ENCODE results near the gene ATP11C.
"Not testable (repeated sequence)": the region's sequence is repeated elsewhere in the genome, so short reads cannot be mapped to it uniquely, and the experiment has no call there.

DNA sequence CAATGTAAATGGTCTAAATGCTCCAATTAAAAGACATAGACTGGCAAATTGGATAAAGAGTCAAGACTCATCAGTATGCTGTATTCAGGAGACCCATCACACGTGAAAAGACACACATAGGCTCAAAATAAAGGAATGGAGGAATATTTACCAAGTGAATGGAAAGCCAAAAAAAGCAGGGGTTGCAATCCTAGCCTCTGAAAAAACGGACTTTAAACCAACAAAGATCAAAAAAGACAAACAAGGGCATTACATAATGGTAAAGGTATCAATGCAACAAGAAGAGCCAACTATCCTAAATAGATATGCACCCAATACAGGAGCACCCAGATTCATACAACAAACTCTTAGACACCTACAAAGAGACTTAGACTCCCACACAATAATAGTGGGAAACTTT is 28.2 kb upstream of the ATP11C start:
- not testable (repeated sequence) for TF ChIP-seq CTCF (IDR thresholded peaks at IDR 0.05 in 2 of 3, conservative IDR thresholded peaks at IDR 0.05 in 1 of 3; ENCODE audit: insufficient read depth in 2 of 3, low read depth in 1 of 3, low read length in 3 of 3); ZNF274 (IDR thresholded peaks at IDR 0.05; ENCODE audit: borderline replicate concordance, low read depth, low read length); ZFP91 (CRISPR knock-in tag; IDR thresholded peaks at IDR 0.05); POLR2A (conservative IDR thresholded peaks at IDR 0.05); DNMT1 (IDR thresholded peaks at IDR 0.05); RNF219 (CRISPR knock-in tag; IDR thresholded peaks at IDR 0.05)
- TF ChIP-seq, protein P1, sequence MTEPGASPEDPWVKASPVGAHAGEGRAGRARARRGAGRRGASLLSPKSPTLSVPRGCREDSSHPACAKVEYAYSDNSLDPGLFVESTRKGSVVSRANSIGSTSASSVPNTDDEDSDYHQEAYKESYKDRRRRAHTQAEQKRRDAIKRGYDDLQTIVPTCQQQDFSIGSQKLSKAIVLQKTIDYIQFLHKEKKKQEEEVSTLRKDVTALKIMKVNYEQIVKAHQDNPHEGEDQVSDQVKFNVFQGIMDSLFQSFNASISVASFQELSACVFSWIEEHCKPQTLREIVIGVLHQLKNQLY (CRISPR knock-in tag; conservative IDR thresholded peaks at IDR 0.05): not testable (repeated sequence)
- TF ChIP-seq, protein P2, sequence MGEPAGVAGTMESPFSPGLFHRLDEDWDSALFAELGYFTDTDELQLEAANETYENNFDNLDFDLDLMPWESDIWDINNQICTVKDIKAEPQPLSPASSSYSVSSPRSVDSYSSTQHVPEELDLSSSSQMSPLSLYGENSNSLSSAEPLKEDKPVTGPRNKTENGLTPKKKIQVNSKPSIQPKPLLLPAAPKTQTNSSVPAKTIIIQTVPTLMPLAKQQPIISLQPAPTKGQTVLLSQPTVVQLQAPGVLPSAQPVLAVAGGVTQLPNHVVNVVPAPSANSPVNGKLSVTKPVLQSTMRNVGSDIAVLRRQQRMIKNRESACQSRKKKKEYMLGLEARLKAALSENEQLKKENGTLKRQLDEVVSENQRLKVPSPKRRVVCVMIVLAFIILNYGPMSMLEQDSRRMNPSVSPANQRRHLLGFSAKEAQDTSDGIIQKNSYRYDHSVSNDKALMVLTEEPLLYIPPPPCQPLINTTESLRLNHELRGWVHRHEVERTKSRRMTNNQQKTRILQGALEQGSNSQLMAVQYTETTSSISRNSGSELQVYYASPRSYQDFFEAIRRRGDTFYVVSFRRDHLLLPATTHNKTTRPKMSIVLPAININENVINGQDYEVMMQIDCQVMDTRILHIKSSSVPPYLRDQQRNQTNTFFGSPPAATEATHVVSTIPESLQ (CRISPR knock-in tag; IDR thresholded peaks at IDR 0.05): not testable (repeated sequence)
- TF ChIP-seq, protein P3, sequence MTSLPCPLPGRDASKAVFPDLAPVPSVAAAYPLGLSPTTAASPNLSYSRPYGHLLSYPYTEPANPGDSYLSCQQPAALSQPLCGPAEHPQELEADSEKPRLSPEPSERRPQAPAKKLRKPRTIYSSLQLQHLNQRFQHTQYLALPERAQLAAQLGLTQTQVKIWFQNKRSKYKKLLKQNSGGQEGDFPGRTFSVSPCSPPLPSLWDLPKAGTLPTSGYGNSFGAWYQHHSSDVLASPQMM (CRISPR knock-in tag; IDR thresholded peaks at IDR 0.05): not testable (repeated sequence)
- TF ChIP-seq, protein P4, sequence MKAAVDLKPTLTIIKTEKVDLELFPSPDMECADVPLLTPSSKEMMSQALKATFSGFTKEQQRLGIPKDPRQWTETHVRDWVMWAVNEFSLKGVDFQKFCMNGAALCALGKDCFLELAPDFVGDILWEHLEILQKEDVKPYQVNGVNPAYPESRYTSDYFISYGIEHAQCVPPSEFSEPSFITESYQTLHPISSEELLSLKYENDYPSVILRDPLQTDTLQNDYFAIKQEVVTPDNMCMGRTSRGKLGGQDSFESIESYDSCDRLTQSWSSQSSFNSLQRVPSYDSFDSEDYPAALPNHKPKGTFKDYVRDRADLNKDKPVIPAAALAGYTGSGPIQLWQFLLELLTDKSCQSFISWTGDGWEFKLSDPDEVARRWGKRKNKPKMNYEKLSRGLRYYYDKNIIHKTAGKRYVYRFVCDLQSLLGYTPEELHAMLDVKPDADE (conservative IDR thresholded peaks at IDR 0.05; ENCODE audit: control insufficient read depth, low read depth, low read length): not testable (repeated sequence)

All from K562 (cell line).